ENCODE data around the gene RPS15.
"Not testable (repeated sequence)": the region's sequence is repeated elsewhere in the genome, so short reads cannot be mapped to it uniquely, and the experiment has no call there.

Gene RPS15

DNA sequence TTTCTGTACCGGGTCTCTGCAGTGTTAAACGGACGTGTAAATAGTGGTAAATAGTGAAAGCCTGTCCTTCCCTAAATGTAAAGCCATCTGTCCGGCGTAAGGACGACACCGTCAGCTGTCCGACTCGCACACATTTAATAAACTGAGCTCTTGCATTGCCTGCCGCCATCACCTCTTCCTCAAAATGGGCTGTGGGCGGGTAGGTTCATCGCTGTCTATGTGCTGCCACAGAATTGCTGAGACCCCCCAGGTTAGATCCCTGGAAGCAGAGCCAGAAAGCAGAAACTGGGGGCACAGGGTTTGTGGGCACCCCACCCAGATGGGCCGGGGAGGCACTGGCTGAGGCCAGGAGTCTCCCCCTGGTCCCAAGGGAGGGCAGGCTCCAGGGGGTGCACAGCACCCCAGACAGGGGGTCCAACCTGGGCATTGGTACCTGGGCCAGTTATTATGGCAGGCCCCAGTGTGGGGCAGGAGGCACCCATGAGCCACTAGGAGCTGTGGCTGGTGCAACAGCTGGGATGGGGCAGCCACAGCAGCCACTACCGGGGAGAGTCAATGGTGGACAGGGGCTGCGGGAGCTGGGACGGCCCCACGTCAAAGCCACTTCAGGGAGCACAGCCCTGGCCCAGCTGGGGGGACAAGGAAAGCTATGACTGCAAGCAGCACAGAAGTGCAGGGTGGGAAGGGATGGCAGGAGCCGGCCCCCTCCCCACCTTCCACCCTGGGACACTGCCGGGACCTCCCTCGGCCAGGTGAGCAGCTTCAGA lies 35.1 kb downstream of the RPS15 start:
- Histone ChIP-seq H3K4me1 (ENCODE audit: control insufficient read depth, insufficient read depth, low read length) (peaks cover 45% of the 10 kb centered on the region), H3K9me3 (ENCODE audit: control insufficient read depth in 2 of 2, low read length in 2 of 2) (no peaks in the 10 kb centered on the region), H3K4me3 (ENCODE audit: low read length in 2 of 2) (no peak overlapping the region), H3K27me3 (ENCODE audit: control insufficient read depth in 1 of 2, insufficient read depth in 2 of 2, low read length in 2 of 2) (peaks cover 37 to 46% of the 10 kb centered on the region in 2 donors), H3K36me3 (ENCODE audit: control insufficient read depth in 2 of 2, insufficient read depth in 2 of 2, low read length in 2 of 2) (peaks cover 4% of the 10 kb centered on the region in 2 donors), H3K9ac (ENCODE audit: low read length in 2 of 2) (no peak overlapping the region), H3K27ac (ENCODE audit: low read length) (no peak overlapping the region)

DNA sequence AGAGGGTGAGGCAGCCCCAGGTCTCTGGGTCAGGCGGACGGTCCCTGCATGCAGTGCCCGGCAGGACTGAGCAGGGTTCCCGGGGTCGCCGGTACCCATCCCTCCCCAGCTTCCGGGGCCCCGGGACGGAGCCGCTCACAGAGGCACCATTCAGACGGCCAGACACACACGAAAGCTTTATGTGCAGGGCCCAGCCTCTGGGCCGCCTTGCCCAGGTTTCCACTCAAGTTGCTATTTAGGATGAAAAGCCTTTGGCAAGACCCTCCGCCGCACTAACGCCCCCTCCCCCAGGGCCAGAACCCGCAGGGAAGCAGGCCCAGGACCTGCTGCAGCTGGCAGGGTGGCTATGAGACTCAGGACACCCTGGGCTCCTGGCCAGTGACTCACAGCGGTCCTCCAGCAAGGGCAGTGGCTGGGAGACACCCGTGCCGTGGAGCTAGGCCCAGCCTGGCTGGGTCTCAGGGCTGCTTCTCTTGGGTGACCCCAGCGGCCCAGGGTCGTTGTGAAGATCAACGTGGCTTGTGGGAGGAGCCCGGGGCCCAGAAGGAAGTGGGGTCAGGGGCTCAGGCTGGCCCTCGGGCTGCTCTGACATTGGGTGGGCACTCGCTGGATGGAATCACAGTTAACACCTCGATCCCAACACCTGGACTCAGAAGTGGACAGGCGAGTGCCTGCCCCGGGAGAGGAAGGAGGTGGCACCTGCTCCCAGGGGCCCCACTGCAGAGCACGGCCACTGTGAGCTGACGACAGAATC lies 36.0 kb downstream of the RPS15 start:
- no peak overlapping the region for H3K27ac ChIP-seq (ENCODE audit: low read length)
- H3K4me1 ChIP-seq (ENCODE audit: control insufficient read depth, insufficient read depth, low read length), result peaks cover 43% of the 10 kb centered on the region
- peaks cover 34 to 41% of the 10 kb centered on the region in 2 donors for H3K27me3 ChIP-seq (ENCODE audit: control insufficient read depth in 1 of 2, insufficient read depth in 2 of 2, low read length in 2 of 2)

DNA sequence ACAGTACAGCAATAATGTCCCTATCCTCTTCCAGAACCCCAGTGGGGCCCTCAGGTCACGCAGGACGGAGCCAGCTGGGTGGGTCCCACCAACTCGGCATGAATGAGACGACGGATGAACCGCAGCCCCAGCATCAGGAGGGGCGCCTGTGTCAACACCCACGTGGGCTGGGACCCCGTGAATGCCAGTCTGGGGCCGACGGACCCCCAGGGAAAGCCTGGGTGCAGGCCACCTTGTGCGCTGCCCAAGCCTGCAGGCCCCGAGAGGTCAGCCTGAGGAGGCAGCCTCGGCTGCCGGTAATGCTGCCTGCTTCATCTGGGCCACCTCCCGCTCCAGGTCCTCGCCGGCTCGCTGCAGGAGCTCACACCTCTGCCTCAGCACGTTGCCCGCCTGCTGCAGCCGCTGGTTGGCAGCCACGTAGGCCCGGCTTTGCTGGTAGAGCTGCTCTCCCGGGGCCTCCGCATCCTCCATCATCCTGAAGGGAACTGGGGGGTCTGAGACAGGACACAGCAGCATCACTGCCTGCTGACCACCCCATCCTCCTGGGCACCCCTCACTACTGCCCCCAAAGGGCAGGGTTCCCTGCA lies 36.7 kb downstream of the RPS15 start:
- H3K27me3 ChIP-seq (ENCODE audit: control insufficient read depth in 1 of 2, insufficient read depth in 2 of 2, low read length in 2 of 2), result peaks cover 33 to 37% of the 10 kb centered on the region in 2 donors

More for the DNA sequence above, 36.0 kb downstream of the RPS15 start:
- Histone ChIP-seq H3K36me3 (ENCODE audit: control insufficient read depth in 2 of 2, insufficient read depth in 2 of 2, low read length in 2 of 2) (peaks cover 4% of the 10 kb centered on the region in 2 donors), H3K9ac (ENCODE audit: low read length in 2 of 2) (no peak overlapping the region), H3K9me3 (ENCODE audit: control insufficient read depth in 2 of 2, low read length in 2 of 2) (no peaks in the 10 kb centered on the region), H3K4me3 (ENCODE audit: low read length in 2 of 2) (no peak overlapping the region)

DNA sequence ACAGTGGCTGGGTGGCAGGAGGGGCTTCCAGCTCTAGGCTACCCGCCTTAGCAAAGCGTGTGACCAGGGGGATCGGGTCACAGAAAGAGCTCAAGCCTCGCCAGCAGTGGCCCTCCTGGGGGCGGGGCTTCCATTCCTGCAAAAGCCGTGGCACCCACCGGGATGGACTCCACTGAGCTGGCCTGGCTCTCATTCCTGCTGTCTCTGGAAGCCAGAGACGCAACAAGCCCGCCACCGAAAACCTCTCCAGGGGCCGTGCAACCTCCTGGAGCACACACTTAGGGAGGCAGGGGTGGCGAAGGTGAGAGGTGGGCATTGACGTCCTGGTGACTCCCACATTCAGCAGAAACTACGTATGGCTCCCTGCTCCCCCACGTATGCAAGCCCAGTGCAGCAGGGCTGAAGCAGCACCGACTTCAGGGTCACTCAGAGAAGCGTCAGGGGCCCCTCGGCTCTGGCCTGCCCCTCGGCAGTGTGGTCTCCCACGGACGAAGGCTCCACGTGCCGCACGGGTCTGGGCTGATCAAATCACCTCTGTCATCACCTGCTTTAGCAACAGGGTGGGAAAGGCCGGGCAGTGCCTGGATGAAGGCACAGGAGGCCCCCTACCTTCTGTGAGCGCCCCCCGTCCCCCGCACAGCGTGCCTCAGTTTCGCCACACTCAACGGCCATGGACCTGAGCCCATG lies 37.7 kb downstream of the RPS15 start:
- Histone ChIP-seq H3K27ac (ENCODE audit: low read length) (no peak overlapping the region), H3K9me3 (ENCODE audit: control insufficient read depth in 2 of 2, low read length in 2 of 2) (no peaks in the 10 kb centered on the region), H3K4me3 (ENCODE audit: low read length in 2 of 2) (no peak overlapping the region), H3K4me1 (ENCODE audit: control insufficient read depth, insufficient read depth, low read length) (peaks cover 35% of the 10 kb centered on the region), H3K36me3 (ENCODE audit: control insufficient read depth in 2 of 2, insufficient read depth in 2 of 2, low read length in 2 of 2) (peaks cover 4% of the 10 kb centered on the region in 2 donors), H3K27me3 (ENCODE audit: control insufficient read depth in 1 of 2, insufficient read depth in 2 of 2, low read length in 2 of 2) (peaks cover 27% of the 10 kb centered on the region in 2 donors), H3K9ac (ENCODE audit: low read length in 2 of 2) (no peak overlapping the region)

More for the DNA sequence above, 36.7 kb downstream of the RPS15 start:
- H3K36me3 ChIP-seq (ENCODE audit: control insufficient read depth in 2 of 2, insufficient read depth in 2 of 2, low read length in 2 of 2), result peaks cover 4% of the 10 kb centered on the region in 2 donors
- H3K27ac ChIP-seq (ENCODE audit: low read length), result no peak overlapping the region
- H3K4me1 ChIP-seq (ENCODE audit: control insufficient read depth, insufficient read depth, low read length), result peaks cover 45% of the 10 kb centered on the region
- H3K9me3 ChIP-seq (ENCODE audit: control insufficient read depth in 2 of 2, low read length in 2 of 2), result no peaks in the 10 kb centered on the region
- H3K4me3 ChIP-seq (ENCODE audit: low read length in 2 of 2), result no peak overlapping the region
- H3K9ac ChIP-seq (ENCODE audit: low read length in 2 of 2), result no peak overlapping the region

DNA sequence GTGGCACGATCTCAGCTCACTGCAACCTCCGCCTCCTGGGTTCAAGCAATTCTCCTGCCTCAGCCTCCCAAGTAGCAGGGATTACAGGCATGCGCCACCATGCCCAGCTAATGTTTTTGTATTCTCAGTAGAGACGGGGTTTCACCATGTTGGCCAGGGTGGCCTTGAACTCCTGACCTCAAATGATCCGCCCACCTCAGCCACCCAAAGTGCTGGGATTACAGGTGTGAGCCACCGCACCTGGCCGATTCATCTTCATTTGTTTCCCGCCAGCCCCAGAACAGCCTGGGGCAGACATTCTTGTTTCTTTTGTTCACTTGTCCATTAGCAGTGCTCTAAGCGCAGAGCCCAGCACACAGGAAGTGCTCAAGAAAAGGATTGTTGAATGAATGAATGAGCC lies 38.9 kb downstream of the RPS15 start:
- not testable (repeated sequence) for H3K27ac ChIP-seq (ENCODE audit: low read length)

DNA sequence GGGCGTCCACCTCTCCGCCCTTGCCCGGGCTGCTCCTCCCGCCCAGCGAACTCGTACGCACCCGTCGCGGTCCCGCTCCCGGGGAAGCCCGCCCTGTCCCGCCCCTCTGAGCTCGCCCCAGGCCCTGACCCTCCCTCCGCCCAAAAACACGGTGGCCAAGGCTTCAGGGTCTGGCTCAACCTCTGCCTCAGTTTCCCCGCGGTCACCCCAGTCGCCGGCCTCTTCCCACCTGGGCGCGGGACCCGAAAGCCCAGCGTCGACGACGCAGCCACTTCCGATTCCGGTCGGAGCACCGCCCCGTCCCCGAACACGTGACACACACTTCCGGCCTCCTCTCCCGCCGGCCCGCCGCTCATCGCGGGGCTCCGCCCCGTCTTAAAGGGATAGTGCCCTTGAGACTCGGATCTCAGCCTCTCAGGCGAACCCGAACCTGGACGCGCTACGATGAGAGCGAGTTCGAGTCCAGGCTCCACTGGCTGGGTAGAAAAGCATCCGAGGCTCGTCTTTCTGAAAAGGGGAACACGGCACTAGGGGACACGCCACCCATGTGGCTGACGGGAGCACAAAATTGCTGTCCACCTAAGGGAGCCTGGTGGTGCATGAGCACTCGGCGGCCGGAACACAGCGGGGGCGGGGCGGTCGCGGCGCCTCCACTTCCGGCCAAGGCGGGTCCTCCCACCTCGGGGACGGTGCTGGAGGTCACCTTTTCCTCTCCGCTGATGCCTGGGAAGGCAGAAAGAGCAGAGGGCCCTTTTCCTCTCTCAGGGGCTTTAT lies 40.9 kb downstream of the RPS15 start, which contains the start of gene C19orf25:
Gene C19orf25 (minus strand): TSS at position 282 of the 774 bp plus-strand sequence. CDS start 312 bp downstream, outside the sequence.
- Histone ChIP-seq H3K4me1 (ENCODE audit: control insufficient read depth, insufficient read depth, low read length) (peaks cover 18% of the 10 kb centered on the region), H3K27ac (ENCODE audit: low read length) (peak within 1 kb of the TSS; percentile 37), H3K4me3 (ENCODE audit: low read length in 2 of 2) (peak within 1 kb of the TSS; percentile 88 to 90)

More for the DNA sequence above, 38.9 kb downstream of the RPS15 start:
- H3K9ac ChIP-seq (ENCODE audit: low read length in 2 of 2); H3K9me3 ChIP-seq (ENCODE audit: control insufficient read depth in 2 of 2, low read length in 2 of 2); H3K36me3 ChIP-seq (ENCODE audit: control insufficient read depth in 2 of 2, insufficient read depth in 2 of 2, low read length in 2 of 2); H3K4me3 ChIP-seq (ENCODE audit: low read length in 2 of 2): not testable (repeated sequence)
- Histone ChIP-seq H3K4me1 (ENCODE audit: control insufficient read depth, insufficient read depth, low read length) (peaks cover 23% of the 10 kb centered on the region), H3K27me3 (ENCODE audit: control insufficient read depth in 1 of 2, insufficient read depth in 2 of 2, low read length in 2 of 2) (peaks cover 15% of the 10 kb centered on the region in 2 donors)

DNA sequence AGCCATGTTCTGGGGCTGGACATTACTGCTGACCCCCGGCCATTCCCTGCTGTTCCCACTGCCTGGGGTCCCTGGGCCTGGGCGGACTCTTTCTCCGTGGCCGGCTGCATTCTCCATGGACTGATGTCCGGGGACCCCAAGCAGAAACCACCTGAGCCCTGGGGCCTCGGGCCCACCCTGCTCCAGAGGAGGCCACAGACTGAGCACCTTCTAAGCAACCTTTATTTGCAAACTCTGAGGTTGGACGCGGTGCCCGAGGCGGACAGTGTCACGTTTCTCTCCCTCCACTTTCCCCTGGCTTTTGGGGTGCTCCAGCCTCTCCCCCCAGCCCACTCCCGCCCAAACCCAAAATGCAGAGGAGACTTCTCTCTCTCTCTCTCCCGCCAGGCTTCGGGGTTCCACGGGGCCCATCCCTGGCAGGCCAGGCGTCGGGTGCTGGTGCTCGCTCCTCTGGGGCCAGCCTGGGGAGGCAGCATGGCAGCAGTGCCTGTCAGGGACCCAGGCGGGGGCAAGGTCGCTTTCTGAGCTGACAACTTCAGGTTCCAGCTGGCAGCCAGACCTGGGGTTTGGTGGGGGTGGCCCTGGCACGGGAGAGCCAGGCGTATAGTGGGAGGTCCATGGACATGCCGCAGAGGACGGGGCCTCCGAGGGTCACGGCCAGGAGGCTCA lies 43.2 kb downstream of the RPS15 start:
- no peaks in the 10 kb centered on the region for H3K27me3 ChIP-seq (ENCODE audit: control insufficient read depth in 1 of 2, insufficient read depth in 2 of 2, low read length in 2 of 2)
- H3K4me3 ChIP-seq (ENCODE audit: low read length in 2 of 2), result no peak overlapping the region
- H3K36me3 ChIP-seq (ENCODE audit: control insufficient read depth in 2 of 2, insufficient read depth in 2 of 2, low read length in 2 of 2), result peaks cover 0 to 3% of the 10 kb centered on the region in 2 donors
- no peak overlapping the region for H3K27ac ChIP-seq (ENCODE audit: low read length)
- peaks cover 18% of the 10 kb centered on the region for H3K4me1 ChIP-seq (ENCODE audit: control insufficient read depth, insufficient read depth, low read length)
- H3K9me3 ChIP-seq (ENCODE audit: control insufficient read depth in 2 of 2, low read length in 2 of 2), result no peaks in the 10 kb centered on the region
- no peak overlapping the region for H3K9ac ChIP-seq (ENCODE audit: low read length in 2 of 2)

More for the DNA sequence above, 40.9 kb downstream of the RPS15 start, which contains the start of gene C19orf25:
- Histone ChIP-seq H3K27me3 (ENCODE audit: control insufficient read depth in 1 of 2, insufficient read depth in 2 of 2, low read length in 2 of 2) (no peaks in the 10 kb centered on the region), H3K36me3 (ENCODE audit: control insufficient read depth in 2 of 2, insufficient read depth in 2 of 2, low read length in 2 of 2) (peaks cover 4% of the 10 kb centered on the region in 2 donors), H3K9me3 (ENCODE audit: control insufficient read depth in 2 of 2, low read length in 2 of 2) (no peaks in the 10 kb centered on the region), H3K9ac (ENCODE audit: low read length in 2 of 2) (peak within 1 kb of the TSS; percentile 55 to 64)

DNA sequence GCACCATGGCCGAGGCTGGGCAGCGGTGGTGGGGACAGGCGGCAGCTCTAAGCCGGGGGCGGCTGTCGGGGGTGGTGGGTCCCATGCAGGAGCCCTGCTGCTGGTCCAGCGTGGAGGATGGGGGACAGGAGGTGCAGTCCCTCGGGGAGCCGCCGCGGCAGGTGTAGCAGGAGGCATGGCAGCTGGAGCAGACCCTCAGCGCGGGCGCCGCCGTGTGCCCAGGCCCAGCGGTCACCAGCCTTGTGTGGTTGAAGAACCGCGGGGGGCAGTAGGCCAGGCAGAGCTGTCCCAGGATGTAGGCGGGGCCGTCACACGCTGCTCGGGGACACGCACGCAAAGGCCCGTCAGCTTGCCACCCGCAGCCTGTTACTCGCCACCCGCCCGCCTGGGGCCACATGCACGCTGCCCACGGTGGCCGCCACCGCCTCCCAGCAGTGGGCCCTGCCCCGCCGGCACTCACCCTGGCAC lies 43.7 kb downstream of the RPS15 start:
- peaks cover 18% of the 10 kb centered on the region for H3K4me1 ChIP-seq (ENCODE audit: control insufficient read depth, insufficient read depth, low read length)

DNA sequence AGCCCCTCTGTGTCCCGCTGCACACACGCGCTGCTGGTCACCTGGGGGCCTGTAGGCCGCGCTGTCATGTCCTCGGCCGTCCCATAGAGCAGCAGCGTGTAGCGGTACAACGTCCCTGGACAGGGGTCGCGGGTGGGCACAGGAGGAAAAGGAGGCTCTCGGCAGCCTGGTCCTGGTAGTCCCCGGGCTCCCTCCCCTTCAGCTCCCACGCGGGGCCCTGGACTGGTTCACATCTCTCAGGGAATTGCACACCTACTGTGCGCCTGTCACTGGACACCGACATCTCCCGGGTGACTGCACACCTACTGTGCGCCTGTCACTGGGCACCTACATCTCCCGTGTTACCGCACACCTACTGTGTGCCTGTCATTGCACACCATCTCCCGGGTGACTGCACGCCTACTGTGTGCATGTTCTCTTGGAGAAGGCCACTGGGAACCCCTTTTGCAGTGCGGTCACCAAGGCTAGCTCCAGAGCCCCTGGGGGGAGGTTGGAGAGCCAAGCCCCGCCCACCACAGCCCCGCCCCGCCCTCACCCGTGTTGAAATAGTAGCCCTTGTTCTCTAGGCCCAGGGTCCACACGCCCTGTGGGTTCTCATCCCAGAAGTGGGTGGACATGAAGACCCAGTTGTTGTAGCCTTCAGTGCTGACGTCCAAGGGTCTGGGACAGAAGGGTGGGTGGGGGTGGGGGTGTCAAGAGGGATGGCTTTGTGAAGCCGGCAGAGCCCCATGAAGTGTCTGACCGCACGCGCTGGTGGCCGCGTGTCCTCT lies 44.4 kb downstream of the RPS15 start:
- Histone ChIP-seq H3K4me1 (ENCODE audit: control insufficient read depth, insufficient read depth, low read length) (peaks cover 15% of the 10 kb centered on the region), H3K27me3 (ENCODE audit: control insufficient read depth in 1 of 2, insufficient read depth in 2 of 2, low read length in 2 of 2) (no peaks in the 10 kb centered on the region)

More for the DNA sequence above, 43.7 kb downstream of the RPS15 start:
- Histone ChIP-seq H3K36me3 (ENCODE audit: control insufficient read depth in 2 of 2, insufficient read depth in 2 of 2, low read length in 2 of 2) (no peaks in the 10 kb centered on the region), H3K27ac (ENCODE audit: low read length) (no peak overlapping the region), H3K9me3 (ENCODE audit: control insufficient read depth in 2 of 2, low read length in 2 of 2) (no peaks in the 10 kb centered on the region), H3K9ac (ENCODE audit: low read length in 2 of 2) (no peak overlapping the region), H3K4me3 (ENCODE audit: low read length in 2 of 2) (no peak overlapping the region), H3K27me3 (ENCODE audit: control insufficient read depth in 1 of 2, insufficient read depth in 2 of 2, low read length in 2 of 2) (no peaks in the 10 kb centered on the region)

More for the DNA sequence above, 44.4 kb downstream of the RPS15 start:
- no peak overlapping the region for H3K27ac ChIP-seq (ENCODE audit: low read length)
- H3K36me3 ChIP-seq (ENCODE audit: control insufficient read depth in 2 of 2, insufficient read depth in 2 of 2, low read length in 2 of 2), result no peaks in the 10 kb centered on the region
- H3K4me3 ChIP-seq (ENCODE audit: low read length in 2 of 2), result no peak overlapping the region
- H3K9me3 ChIP-seq (ENCODE audit: control insufficient read depth in 2 of 2, low read length in 2 of 2), result no peaks in the 10 kb centered on the region
- no peak overlapping the region for H3K9ac ChIP-seq (ENCODE audit: low read length in 2 of 2)
